GM12875 (cell line): ENCODE data around the gene ARF3.

Source experiments
- H3K4me3 ChIP-seq: one replicate; pipeline ENCODE4 v1.5.1; 2011; ENCODE audit warnings: low read depth, low read length, control low read depth
- CTCF ChIP-seq: IDR thresholded peaks from 2 replicates; pipeline ENCODE4 v1.5.1; 2011; ENCODE audit warnings: low read depth, mild to moderate bottlenecking, control low read depth, inconsistent platforms, low read length, moderate library complexity, borderline replicate concordance; ENCODE audit not compliant: insufficient read depth

ARF3 gene

GRCh38 chr12:48961801-48962200 lies 4.5 kb upstream of the ARF3 start:
- no peak overlapping the region for H3K4me3 ChIP-seq
- no peak for TF ChIP-seq CTCF

- no peak for TF ChIP-seq CTCF
- no peak overlapping the region for H3K4me3 ChIP-seq
Observed at GRCh38 chr12:48961331-48961730, 4.0 kb upstream of the ARF3 start.

- no peak for TF ChIP-seq CTCF
- H3K4me3 ChIP-seq = no peak overlapping the region
Observed at GRCh38 chr12:48960834-48961233, 3.5 kb upstream of the ARF3 start.

DNA sequence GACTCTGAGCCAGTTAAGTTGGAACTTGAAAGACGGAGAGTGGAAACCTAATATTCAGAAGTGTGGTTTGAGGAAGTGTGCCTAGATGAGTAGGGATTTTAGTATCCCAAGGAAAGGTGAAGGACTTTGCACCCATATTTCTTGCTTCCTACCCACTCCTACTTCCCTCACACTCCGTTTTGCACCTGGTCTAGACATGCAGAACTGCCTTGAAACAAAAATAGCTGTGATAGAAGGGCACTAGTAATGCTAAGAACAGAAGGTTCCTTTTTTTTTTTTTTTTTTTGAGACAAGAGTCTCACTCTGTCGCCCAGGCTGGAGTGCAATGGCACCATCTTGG lies 732 bp upstream of the ARF3 start:
- no peak for TF ChIP-seq CTCF
- peak overlapping the region; percentile 98 for H3K4me3 ChIP-seq

DNA sequence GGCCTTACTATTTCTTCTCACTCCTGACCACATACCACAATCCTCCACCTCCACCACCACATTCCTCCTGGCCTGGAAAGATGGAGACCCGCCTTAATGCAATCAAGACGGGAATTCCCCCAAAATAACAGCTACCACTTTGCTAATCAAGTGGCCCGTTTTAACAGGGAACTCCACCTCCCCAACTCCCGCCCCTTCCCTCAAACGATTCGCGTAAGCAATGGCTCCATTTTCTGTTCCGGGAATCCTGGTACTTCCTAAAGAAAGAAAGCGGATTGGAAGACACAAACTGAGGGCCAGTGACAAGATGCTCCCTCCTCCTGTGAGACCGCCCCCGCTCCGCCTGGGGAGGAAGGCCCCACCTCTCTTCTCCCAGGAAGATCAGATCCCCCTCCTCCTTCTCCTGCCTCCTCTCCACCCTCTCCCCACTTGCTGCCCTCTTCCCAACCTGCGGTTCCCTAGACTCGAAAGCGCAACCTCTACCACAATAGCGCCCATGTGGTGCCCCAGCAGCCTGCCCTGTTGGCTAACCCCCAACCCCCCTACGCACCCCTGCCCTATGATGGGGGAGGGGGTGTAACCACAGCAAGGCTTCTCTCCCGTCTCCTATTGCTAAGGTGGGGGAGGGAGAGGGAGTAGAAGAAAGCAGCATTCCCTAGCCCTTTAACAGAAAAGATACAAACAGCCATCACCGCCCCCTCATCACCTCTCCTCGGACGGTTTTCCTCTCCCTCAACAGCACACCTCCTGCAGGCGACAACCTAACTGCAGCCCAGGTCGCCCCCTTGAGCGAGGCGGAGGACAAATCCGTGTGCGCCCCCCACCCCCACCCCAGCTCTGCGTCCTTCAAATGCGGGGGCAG lies 777 bp downstream of the ARF3 start:
- TF ChIP-seq CTCF = peak; percentile 12; the same call in 1 of the 2 replicates
- H3K4me3 ChIP-seq = peak overlapping the region; percentile 98

DNA sequence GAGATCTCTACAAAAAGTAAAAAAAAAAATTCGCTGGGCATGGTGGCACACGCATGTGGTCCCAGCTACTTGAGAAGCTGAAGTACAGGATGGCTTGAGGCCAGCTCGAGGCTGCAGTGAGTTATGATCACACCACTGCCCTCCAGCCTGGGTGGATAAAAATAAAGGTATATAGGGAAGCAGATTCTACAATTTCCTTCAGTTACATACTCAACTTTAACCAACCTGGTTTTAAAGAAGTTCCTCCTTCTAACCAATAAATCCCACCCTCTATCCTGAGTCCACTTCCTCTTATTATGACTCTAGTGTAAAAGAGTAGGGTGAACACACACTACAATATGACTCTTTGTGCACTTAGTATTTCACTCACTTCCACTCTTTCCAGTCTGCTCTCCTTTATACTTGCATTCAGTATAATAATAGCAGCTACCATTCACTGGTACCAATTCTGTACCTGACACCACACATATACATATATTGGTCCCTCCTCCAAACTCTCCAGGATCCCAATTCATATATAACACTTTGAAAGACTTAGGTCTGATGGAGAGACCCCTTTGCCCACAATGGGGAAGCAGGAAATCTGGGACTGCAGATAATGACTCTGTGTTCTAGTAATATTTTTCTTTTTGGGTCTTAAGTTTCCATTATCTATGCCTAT lies 2.3 kb downstream of the ARF3 start:
- TF ChIP-seq CTCF = no peak
- H3K4me3 ChIP-seq = no peak overlapping the region

GRCh38 chr12:48954061-48954460 lies 3.2 kb downstream of the ARF3 start:
- no peak overlapping the region for H3K4me3 ChIP-seq
- TF ChIP-seq CTCF = no peak
